H1 (cell line): ENCODE measurements around the gene POP7. TPM values are rescaled to one million over a fixed set of nuclear protein-coding genes. Genes with fewer than 3 reads are reported as not detected.

Experiments
- CTCF ChIA-PET: fragments of 300-600 bp; sonication (Branson Sonifier 250); formaldehyde crosslinking; loops from one replicate; lab custom pipeline; 2021; ENCODE audit not compliant: partially characterized antibody; lab: Charles Lee
- POLR2A ChIA-PET: fragments of 300-600 bp; sonication (Branson Sonifier 250); formaldehyde crosslinking; loops from one replicate; lab custom pipeline; 2021; ENCODE audit warnings: inconsistent platforms; ENCODE audit not compliant: partially characterized antibody; lab: Charles Lee
- DNase-seq, 2 experiments: peaks; one replicate each; pipeline versions ENCODE4 v3.0.0 to v3.0.0-alpha.2; 2010 to 2022; ENCODE audit warnings: low spot score in 2 of 2, low read depth in 1 of 2, mixed read lengths in 1 of 2
- FAIRE-seq: peaks from 2 replicates; lab custom pipeline; 2011; peaks lifted over from hg19 to GRCh38; lab: Jason Lieb, UNC
- H2AFZ ChIP-seq: 2 replicates; pipeline ENCODE4 v1.8.1; 2012; ENCODE audit warnings: low read length, inconsistent platforms
- H2AK5ac ChIP-seq: 2 replicates; pipeline ENCODE4 v1.6.1; 2013; ENCODE audit warnings: low read depth, low read length
- H2BK120ac ChIP-seq: replicated peaks from 2 replicates; pipeline ENCODE3; 2013; ENCODE audit warnings: low read depth, low read length, inconsistent platforms
- H2BK12ac ChIP-seq: 2 replicates; pipeline ENCODE4 v1.6.1; 2013; ENCODE audit warnings: low read depth, low read length
- H2BK15ac ChIP-seq: 2 replicates; pipeline ENCODE4 v1.6.1; 2013; ENCODE audit warnings: low read length
- H2BK20ac ChIP-seq: 2 replicates; pipeline ENCODE4 v1.6.1; 2013; ENCODE audit warnings: low read length
- H2BK5ac ChIP-seq: 2 replicates; pipeline ENCODE4 v1.6.1; 2013; ENCODE audit warnings: low read depth, low read length
- H3K14ac ChIP-seq: 2 replicates; pipeline ENCODE4 v1.6.1; 2013; ENCODE audit warnings: inconsistent platforms; ENCODE audit not compliant: insufficient read length
- H3K18ac ChIP-seq: 2 replicates; pipeline ENCODE4 v1.6.1; 2013; ENCODE audit warnings: low read length; ENCODE audit errors: extremely low read depth
- H3K23ac ChIP-seq: 2 replicates; pipeline ENCODE4 v1.6.1; 2013; ENCODE audit warnings: inconsistent platforms; ENCODE audit not compliant: insufficient read length
- H3K23me2 ChIP-seq: 2 replicates; pipeline ENCODE4 v1.6.1; 2013; ENCODE audit warnings: low read depth, low read length
- H3K27ac ChIP-seq: 2 replicates; pipeline ENCODE4 v1.6.1; 2011; ENCODE audit warnings: low read depth, low read length, inconsistent platforms
- H3K27me3 ChIP-seq, 4 experiments: replicated peaks in 1 of 4; 1 replicate in 1 of 4; 2 replicates in 3 of 4; pipeline versions ENCODE4 v1.6.1 to v1.8.1; 2011 to 2013; ENCODE audit warnings: low read length in 3 of 4, mild to moderate bottlenecking in 3 of 4, inconsistent platforms in 2 of 4, mixed read lengths in 2 of 4, moderate library complexity in 1 of 4; ENCODE audit not compliant: control insufficient read depth in 3 of 4, insufficient read depth in 3 of 4; ENCODE audit errors: extremely low read depth in 1 of 4
- H3K36me3 ChIP-seq, 4 experiments: 2 replicates each; pipeline versions ENCODE4 v1.6.1 to v1.8.1; 2011 to 2013; ENCODE audit warnings: mild to moderate bottlenecking in 4 of 4, low read length in 3 of 4, moderate library complexity in 2 of 4, control low read depth in 1 of 4, inconsistent platforms in 1 of 4; ENCODE audit not compliant: insufficient read depth in 4 of 4, control insufficient read depth in 2 of 4
- H3K4ac ChIP-seq: replicated peaks from 2 replicates; pipeline ENCODE3; 2013; ENCODE audit warnings: low read length, low read depth, mixed read lengths, inconsistent platforms; ENCODE audit not compliant: insufficient read length
- H3K4me1 ChIP-seq, 4 experiments: replicated peaks in 1 of 4; 1 replicate in 1 of 4; 2 replicates in 3 of 4; pipeline versions ENCODE4 v1.6.1 to v1.8.1; 2011 to 2013; ENCODE audit warnings: low read length in 3 of 4, inconsistent platforms in 2 of 4, mixed read lengths in 1 of 4; ENCODE audit not compliant: insufficient read depth in 4 of 4, control insufficient read depth in 3 of 4
- H3K4me2 ChIP-seq, 2 experiments: 2 replicates each; pipeline versions ENCODE4 v1.6.1 to v1.8.1; 2011 to 2013; ENCODE audit warnings: low read depth in 2 of 2, low read length in 2 of 2, control low read depth in 1 of 2, inconsistent platforms in 1 of 2, mild to moderate bottlenecking in 1 of 2; ENCODE audit not compliant: insufficient read depth in 1 of 2
- H3K4me3 ChIP-seq, 4 experiments: fragments of 200-600, 300-600 bp in 1 of 4; sonication (generic), shearing (Covaris generic), sonication (Bioruptor Twin) in 1 of 4; 2 replicates each; pipeline versions ENCODE4 v1.5.1 to v1.8.1; 2011 to 2016; ENCODE audit warnings: low read length in 4 of 4, low read depth in 3 of 4, control low read depth in 2 of 4, inconsistent platforms in 2 of 4, mild to moderate bottlenecking in 2 of 4, mixed read lengths in 1 of 4, moderate library complexity in 1 of 4; ENCODE audit not compliant: insufficient read depth in 2 of 4; ENCODE audit errors: extremely low read depth in 1 of 4
- H3K56ac ChIP-seq: replicated peaks from 2 replicates; pipeline ENCODE3; 2013; ENCODE audit warnings: low read depth, mild to moderate bottlenecking, mixed read lengths, low read length, inconsistent platforms; ENCODE audit not compliant: insufficient read length
- H3K79me1 ChIP-seq: 2 replicates; pipeline ENCODE4 v1.6.1; 2013; ENCODE audit warnings: low read depth, low read length, control low read depth
- H3K79me2 ChIP-seq, 2 experiments: 2 replicates each; pipeline versions ENCODE4 v1.6.1 to v1.8.1; 2012 to 2013; ENCODE audit warnings: low read length in 2 of 2, mild to moderate bottlenecking in 2 of 2, inconsistent platforms in 1 of 2; ENCODE audit not compliant: insufficient read depth in 2 of 2, control insufficient read depth in 1 of 2
- H3K9ac ChIP-seq, 4 experiments: replicated peaks in 1 of 4; 1 replicate in 1 of 4; 2 replicates in 3 of 4; pipeline versions ENCODE4 v1.6.1 to v1.8.1; 2011 to 2013; ENCODE audit warnings: low read depth in 3 of 4, low read length in 3 of 4, control low read depth in 2 of 4, mild to moderate bottlenecking in 2 of 4, moderate library complexity in 2 of 4, inconsistent platforms in 1 of 4; ENCODE audit errors: extremely low read depth in 1 of 4
- H3K9me3 ChIP-seq, 2 experiments: 2 replicates each; pipeline versions ENCODE4 v1.6.1 to v1.8.1; 2012 to 2013; ENCODE audit warnings: mild to moderate bottlenecking in 2 of 2, moderate library complexity in 2 of 2, control low read depth in 1 of 2, inconsistent platforms in 1 of 2, low read depth in 1 of 2, low read length in 1 of 2, mixed read lengths in 1 of 2; ENCODE audit not compliant: insufficient read depth in 2 of 2
- H4K20me1 ChIP-seq, 2 experiments: replicated peaks in 1 of 2; 2 replicates each; pipeline versions ENCODE3 to v1.8.1; 2011 to 2013; ENCODE audit warnings: inconsistent platforms in 2 of 2, low read length in 2 of 2, mild to moderate bottlenecking in 1 of 2; ENCODE audit not compliant: insufficient read depth in 2 of 2, control insufficient read depth in 1 of 2
- H4K5ac ChIP-seq: 2 replicates; pipeline ENCODE4 v1.6.1; 2013; ENCODE audit warnings: low read length, low read depth, mixed read lengths, inconsistent platforms; ENCODE audit not compliant: insufficient read length
- H4K8ac ChIP-seq: 2 replicates; pipeline ENCODE4 v1.8.0; 2013; ENCODE audit warnings: mild to moderate bottlenecking, moderate library complexity, low read length, inconsistent platforms; ENCODE audit not compliant: insufficient read depth; ENCODE audit errors: extremely low read depth
- H4K91ac ChIP-seq: replicated peaks from 2 replicates; pipeline ENCODE3; 2013; ENCODE audit warnings: low read length, mixed read lengths, inconsistent platforms; ENCODE audit not compliant: insufficient read length
- TAF7 ChIP-seq: optimal IDR thresholded peaks from 2 replicates; pipeline ENCODE3; 2011; ENCODE audit warnings: low read depth, mild to moderate bottlenecking, inconsistent platforms, low read length, moderate library complexity, borderline replicate concordance
- WGBS, 2 experiments: shearing (Covaris generic) in 1 of 2; methylation state at CpG; one replicate each; pipeline versions ENCODE4 v1.1.6 to v1.1.7; 2013 to 2015; ENCODE audit warnings: low lambda C conversion rate in 2 of 2, mixed read lengths in 2 of 2, inconsistent platforms in 1 of 2, low coverage in 1 of 2, missing lambda C conversion rate in 1 of 2; ENCODE audit not compliant: insufficient replicate concordance in 2 of 2, insufficient coverage in 1 of 2, insufficient read length in 1 of 2; ENCODE audit errors: extremely low coverage in 1 of 2, missing lambda C conversion rate in 1 of 2; 5-methylcytosine and 5-hydroxymethylcytosine counted together
- polyA plus RNA-seq, 7 experiments: library from polyadenylated mRNA; depleted of rRNA in 3 of 7; stranded (reverse) in 5 of 7; unstranded in 2 of 7; fragments of >200 nt in 5 of 7; fragments of 200-250 nt in 2 of 7; gene quantifications; 1 replicate in 5 of 7; 2 replicates in 1 of 7; 4 replicates in 1 of 7; pipeline versions ENCODE4 v1.2.1 to v1.2.3, GENCODE V29; 2011 to 2013; ENCODE audit warnings: missing spikeins in 2 of 7, mixed read lengths in 2 of 7
- total RNA-seq: library from RNA; stranded (reverse); fragmentation: NEBNext Ultra II Directional; extraction: Animal tissue kit (Norgen Biotek cat#: 25700); gene quantifications from 2 replicates; pipeline ENCODE4 v1.2.1, GENCODE V29; 2021
- TF ChIP-seq, protein P1 (sequence below), 3 experiments: IDR thresholded peaks; 1 replicate in 2 of 3; 2 replicates in 1 of 3; pipeline versions ENCODE4 v1.5.1 to v1.6.1; 2011; ENCODE audit warnings: low read length in 3 of 3, mild to moderate bottlenecking in 3 of 3, inconsistent platforms in 2 of 3, low read depth in 1 of 3, moderate library complexity in 1 of 3; ENCODE audit not compliant: insufficient read depth in 1 of 3; ENCODE audit errors: control extremely low read depth in 1 of 3

The POP7 gene
- total and polyA plus RNA-seq, 2 of the 8 experiments (the other 6 are each of a cell fraction or from before 2014, with no cell fraction given): 92.5 to 135 TPM

DNA sequence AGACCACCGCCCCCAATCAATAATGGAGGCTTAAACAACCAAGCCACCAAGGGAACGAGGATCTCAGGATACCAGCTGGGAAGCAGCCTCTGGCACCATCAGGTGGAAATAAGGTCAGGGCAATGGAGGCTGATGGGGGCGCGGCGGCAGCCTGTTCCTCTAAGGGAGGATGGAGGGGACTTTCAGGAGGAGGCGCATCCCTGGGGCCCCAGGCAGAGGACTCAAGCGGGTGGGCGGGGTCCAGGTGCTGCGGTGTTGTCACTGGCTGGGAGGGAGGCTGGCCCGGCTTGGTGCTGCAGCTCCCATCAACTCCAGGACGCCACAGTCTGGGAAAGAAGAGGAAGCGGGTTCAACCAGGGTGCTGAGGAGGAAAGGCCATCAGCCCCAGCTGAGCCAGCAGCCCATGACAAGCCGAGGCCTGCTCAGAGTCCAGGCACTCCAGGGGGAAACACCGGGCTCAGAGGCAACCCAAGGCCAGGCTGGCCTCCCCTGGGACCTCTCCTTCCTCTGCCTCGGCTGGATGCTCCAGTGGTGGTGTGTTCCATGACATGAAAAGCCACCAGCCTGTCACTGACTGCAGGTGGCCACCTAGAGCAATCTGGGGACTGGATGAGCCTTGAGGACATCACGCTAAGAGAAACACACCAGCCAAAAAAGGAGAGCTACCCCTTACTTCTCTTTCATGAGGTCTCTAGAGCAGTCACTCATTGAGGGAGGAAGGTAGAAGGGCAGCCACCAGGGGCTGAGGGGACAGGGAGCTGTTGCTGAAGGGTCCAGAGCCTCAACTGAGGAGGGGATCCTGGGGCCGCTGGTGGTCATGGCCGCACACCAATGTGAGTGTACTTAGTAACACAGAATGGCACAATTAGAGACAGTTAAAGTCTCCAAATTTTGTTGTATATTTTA is 16.4 kb upstream of the POP7 start:
- WGBS, 2 experiments: 89% methylated on average over 17 of the region's 18 CpGs; no CpG with 5 or more reads in 1 of the 2 experiments
- TF ChIP-seq TAF7: no peak
- TF ChIP-seq, protein P1, sequence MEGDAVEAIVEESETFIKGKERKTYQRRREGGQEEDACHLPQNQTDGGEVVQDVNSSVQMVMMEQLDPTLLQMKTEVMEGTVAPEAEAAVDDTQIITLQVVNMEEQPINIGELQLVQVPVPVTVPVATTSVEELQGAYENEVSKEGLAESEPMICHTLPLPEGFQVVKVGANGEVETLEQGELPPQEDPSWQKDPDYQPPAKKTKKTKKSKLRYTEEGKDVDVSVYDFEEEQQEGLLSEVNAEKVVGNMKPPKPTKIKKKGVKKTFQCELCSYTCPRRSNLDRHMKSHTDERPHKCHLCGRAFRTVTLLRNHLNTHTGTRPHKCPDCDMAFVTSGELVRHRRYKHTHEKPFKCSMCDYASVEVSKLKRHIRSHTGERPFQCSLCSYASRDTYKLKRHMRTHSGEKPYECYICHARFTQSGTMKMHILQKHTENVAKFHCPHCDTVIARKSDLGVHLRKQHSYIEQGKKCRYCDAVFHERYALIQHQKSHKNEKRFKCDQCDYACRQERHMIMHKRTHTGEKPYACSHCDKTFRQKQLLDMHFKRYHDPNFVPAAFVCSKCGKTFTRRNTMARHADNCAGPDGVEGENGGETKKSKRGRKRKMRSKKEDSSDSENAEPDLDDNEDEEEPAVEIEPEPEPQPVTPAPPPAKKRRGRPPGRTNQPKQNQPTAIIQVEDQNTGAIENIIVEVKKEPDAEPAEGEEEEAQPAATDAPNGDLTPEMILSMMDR (IDR thresholded peaks at IDR 0.05; ENCODE audit: control extremely low read depth in 1 of 3, insufficient read depth in 1 of 3, low read depth in 1 of 3, low read length in 3 of 3): peak in 1 of 3 experiments; percentile 1; a peak in 1 of 4 replicates
- TF ChIP-seq, all 59 proteins: peak for 1
- Histone ChIP-seq H3K79me2 (peaks cover 19 to 63% of the 10 kb centered on the region in 2 experiments), H3K23ac (no peak overlapping the region), H3K9ac (no peak overlapping the region), H2BK120ac (no peak overlapping the region), H3K4me2 (no peak overlapping the region), H3K36me3 (peaks cover 24 to 51% (median 40%) of the 10 kb centered on the region in 4 experiments), H2BK5ac (no peak overlapping the region; the same call in 1 of the 2 replicates), H3K4me3 (no peak overlapping the region), H3K18ac (no peak overlapping the region), H3K27me3 (no peaks in the 10 kb centered on the region), H3K4ac (no peak overlapping the region), H3K4me1 (peaks cover under 1 to 18% (median 11%) of the 10 kb centered on the region in 4 experiments), H3K27ac (no peak overlapping the region), H4K8ac (no peak overlapping the region), H2BK12ac (no peak overlapping the region), H2AFZ (no peak overlapping the region), H4K20me1 (peaks cover 30 to 53% of the 10 kb centered on the region in 2 experiments), H2BK20ac (no peak overlapping the region), H3K9me3 (no peaks in the 10 kb centered on the region), H3K56ac (no peak overlapping the region), H3K79me1 (peaks cover 14% of the 10 kb centered on the region), H3K23me2 (peaks cover 15% of the 10 kb centered on the region), H4K5ac (no peak overlapping the region), H2BK15ac (no peak overlapping the region), H4K91ac (no peak overlapping the region), H3K14ac (no peak overlapping the region), H2AK5ac (no peak overlapping the region)
- ChIA-PET POLR2A (interaction anchor here (0.6 to 14.3 kb wide), 12 partner anchors 9 to 185 kb away, joined by 3 to 257 read pairs (median 4); partner anchors contain the start of genes GNB2, PCOLCE, POP7 and SRRT), CTCF (interaction anchor here (0.5 to 20.7 kb wide), 14 partner anchors 10 to 226 kb away, joined by 3 to 254 read pairs (median 5); partner anchors contain the start of genes MOSPD3, PCOLCE and POP7)
- no peak for FAIRE-seq
- DNase-seq: no peak
